CD4-positive, alpha-beta T cell (primary cell): ENCODE data around the gene DSP. TPM values are rescaled to one million over a fixed set of nuclear protein-coding genes. Genes with fewer than 3 reads are reported as not detected.

Source experiments
- ATAC-seq: fragments of 200-7000 bp; cut with Tn5 transposase; one replicate; pipeline ENCODE4 v1.10.0; 2022; ENCODE audit warnings: mild to moderate bottlenecking; ENCODE audit not compliant: poor library complexity
- CTCF ChIA-PET: fragments of 350-600 bp; sonication (Branson Sonifier 250); formaldehyde crosslinking; loops from one replicate; lab custom pipeline; 2021; ENCODE audit warnings: antibody characterized with exemption, inconsistent platforms; lab: Charles Lee
- POLR2A ChIA-PET: fragments of 350-600 bp; sonication (Branson Sonifier 250); formaldehyde crosslinking; loops from one replicate; lab custom pipeline; 2021; ENCODE audit warnings: antibody characterized with exemption, inconsistent platforms; lab: Charles Lee
- DNase-seq, 14 experiments: peaks; one replicate each; pipeline ENCODE4 v3.0.0-alpha.2; 2013 to 2020; ENCODE audit warnings: mixed read lengths in 2 of 14
- H3K27ac ChIP-seq, 2 donors: one replicate each; pipeline versions ENCODE4 v1.5.1 to v1.7.0; 2013; ENCODE audit warnings: low read length in 2 of 2, low read depth in 1 of 2, mild to moderate bottlenecking in 1 of 2
- H3K27me3 ChIP-seq, 2 experiments: 1 replicate in 1 of 2; 2 replicates in 1 of 2; pipeline versions ENCODE4 v1.6.1 to v1.7.0; 2013; ENCODE audit warnings: low read length in 2 of 2, control low read depth in 1 of 2, mild to moderate bottlenecking in 1 of 2, moderate library complexity in 1 of 2; ENCODE audit not compliant: insufficient read depth in 2 of 2, control insufficient read depth in 1 of 2
- H3K36me3 ChIP-seq: one replicate; pipeline ENCODE4 v1.6.1; 2013; ENCODE audit warnings: low read length, control low read depth; ENCODE audit not compliant: insufficient read depth
- H3K4me1 ChIP-seq: one replicate; pipeline ENCODE4 v1.6.1; 2013; ENCODE audit warnings: low read length, control low read depth; ENCODE audit not compliant: insufficient read depth
- H3K4me3 ChIP-seq: one replicate; pipeline ENCODE4 v1.5.1; 2013; ENCODE audit warnings: mild to moderate bottlenecking, low read length, moderate library complexity
- H3K9me3 ChIP-seq, 2 experiments: 1 replicate in 1 of 2; 2 replicates in 1 of 2; pipeline versions ENCODE4 v1.6.1 to v1.7.0; 2013; ENCODE audit warnings: low read length in 2 of 2, mild to moderate bottlenecking in 2 of 2, control low read depth in 1 of 2, moderate library complexity in 1 of 2; ENCODE audit not compliant: control insufficient read depth in 1 of 2, insufficient read depth in 1 of 2
- H3K27ac Mint-ChIP-seq: one replicate; pipeline ENCODE4 v1.8.0; 2020; ENCODE audit warnings: mixed read lengths
- H3K27me3 Mint-ChIP-seq: one replicate; pipeline ENCODE4 v1.8.0; 2021; ENCODE audit warnings: mixed read lengths
- H3K36me3 Mint-ChIP-seq: one replicate; pipeline ENCODE4 v1.8.0; 2021; ENCODE audit warnings: low read depth, mixed read lengths
- H3K4me1 Mint-ChIP-seq: one replicate; pipeline ENCODE4 v1.8.0; 2021; ENCODE audit warnings: low read depth, mixed read lengths
- H3K4me3 Mint-ChIP-seq: one replicate; pipeline ENCODE4 v1.8.0; 2020; ENCODE audit warnings: mild to moderate bottlenecking, mixed read lengths
- H3K9me3 Mint-ChIP-seq: one replicate; pipeline ENCODE4 v1.8.0; 2020; ENCODE audit warnings: mixed read lengths
- intact Hi-C, 2 experiments: fragments of 100-400 bp; cut with DNase I in 1 of 2; cut with micrococcal nuclease in 1 of 2; formaldehyde crosslinking; loops; one replicate each; pipeline versions ENCODE4 v1.15.1 to v1.9.0; 2023 to 2025; cut with DNase I, micrococcal nuclease
- total RNA-seq, 174 experiments: library from RNA in 2 of 174; stranded (reverse) in 2 of 174; gene quantifications; one replicate each; pipeline ENCODE4 v1.2.3 and lab custom pipeline; 2021 to 2026
- TF ChIP-seq, protein P1 (sequence below): fragments of 200-600 bp; IDR thresholded peaks from one replicate; pipeline ENCODE4 v1.8.0; 2022; ENCODE audit warnings: antibody characterized with exemption, mild to moderate bottlenecking

The DSP gene
- total RNA-seq, 2 experiments from 2014 or later, result 0.14 TPM; not detected in 1

DNA sequence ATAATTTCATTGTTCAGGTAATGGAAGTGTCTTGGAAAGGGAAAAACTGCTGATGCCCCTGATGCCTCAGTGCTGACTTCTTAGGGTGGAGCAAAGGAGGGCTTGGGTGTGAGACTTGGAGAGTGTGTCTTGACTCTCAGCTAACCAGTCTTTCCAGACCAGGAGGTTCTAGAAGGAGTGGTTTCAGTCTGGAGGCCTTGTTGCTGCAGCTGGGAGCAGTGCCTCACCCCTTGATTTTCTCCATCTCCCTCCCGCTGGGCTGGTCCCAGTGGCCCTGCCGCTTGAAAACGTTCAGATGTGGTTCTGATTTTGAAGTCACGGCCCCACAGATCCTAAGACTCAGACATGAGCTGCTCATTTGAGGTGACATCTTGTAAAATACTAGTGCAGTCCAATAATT is 5.4 kb downstream of the DSP start:
- ChIA-PET CTCF (no interaction called here), POLR2A (interaction anchor here (1.2 kb wide), 1 partner anchor 14 kb away, joined by 3 read pairs; no protein-coding TSS in a partner anchor)
- H3K4me1 ChIP-seq, result peaks cover 10% of the 10 kb centered on the region
- Mint-ChIP-seq H3K27me3 (peaks cover 66% of the 10 kb centered on the region), H3K4me3 (no peak overlapping the region), H3K9me3 (no peaks in the 10 kb centered on the region), H3K36me3 (no peaks in the 10 kb centered on the region), H3K4me1 (peaks cover 9% of the 10 kb centered on the region), H3K27ac (no peak overlapping the region)
- H3K27ac ChIP-seq, result no peak overlapping the region
- H3K4me3 ChIP-seq, result no peak overlapping the region
- H3K36me3 ChIP-seq, result no peaks in the 10 kb centered on the region
- intact Hi-C loops, result no loop called here
- no peak for ATAC-seq
- peaks cover 0 to 6% of the 10 kb centered on the region in 2 experiments for H3K9me3 ChIP-seq
- TF ChIP-seq, protein P1, sequence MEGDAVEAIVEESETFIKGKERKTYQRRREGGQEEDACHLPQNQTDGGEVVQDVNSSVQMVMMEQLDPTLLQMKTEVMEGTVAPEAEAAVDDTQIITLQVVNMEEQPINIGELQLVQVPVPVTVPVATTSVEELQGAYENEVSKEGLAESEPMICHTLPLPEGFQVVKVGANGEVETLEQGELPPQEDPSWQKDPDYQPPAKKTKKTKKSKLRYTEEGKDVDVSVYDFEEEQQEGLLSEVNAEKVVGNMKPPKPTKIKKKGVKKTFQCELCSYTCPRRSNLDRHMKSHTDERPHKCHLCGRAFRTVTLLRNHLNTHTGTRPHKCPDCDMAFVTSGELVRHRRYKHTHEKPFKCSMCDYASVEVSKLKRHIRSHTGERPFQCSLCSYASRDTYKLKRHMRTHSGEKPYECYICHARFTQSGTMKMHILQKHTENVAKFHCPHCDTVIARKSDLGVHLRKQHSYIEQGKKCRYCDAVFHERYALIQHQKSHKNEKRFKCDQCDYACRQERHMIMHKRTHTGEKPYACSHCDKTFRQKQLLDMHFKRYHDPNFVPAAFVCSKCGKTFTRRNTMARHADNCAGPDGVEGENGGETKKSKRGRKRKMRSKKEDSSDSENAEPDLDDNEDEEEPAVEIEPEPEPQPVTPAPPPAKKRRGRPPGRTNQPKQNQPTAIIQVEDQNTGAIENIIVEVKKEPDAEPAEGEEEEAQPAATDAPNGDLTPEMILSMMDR, result no peak
- peaks cover 33 to 68% of the 10 kb centered on the region in 2 experiments for H3K27me3 ChIP-seq
- no peak for DNase-seq

DNA sequence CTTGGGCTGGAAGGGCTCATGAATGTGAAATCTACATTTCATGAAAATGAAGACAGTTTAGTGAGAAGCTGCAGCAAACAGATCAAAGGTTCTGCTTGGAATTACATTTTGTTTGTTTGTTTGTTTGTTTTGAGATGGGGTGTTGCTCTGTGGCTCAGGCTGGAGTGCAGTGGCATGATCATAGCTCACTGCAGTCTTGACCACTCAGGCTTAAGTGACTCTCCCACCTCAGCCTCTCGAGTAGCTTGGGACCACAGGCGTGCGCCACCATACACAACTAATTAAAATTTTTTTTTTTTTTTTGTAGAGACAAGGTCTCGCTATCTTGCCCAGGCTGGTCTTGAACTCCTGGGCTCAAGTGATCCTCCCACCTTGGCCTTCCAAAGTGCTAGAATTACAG is 5.8 kb downstream of the DSP start:
- ChIA-PET POLR2A (no interaction called here), CTCF (interaction anchor here (0.6 kb wide), 1 partner anchor 26 kb away, joined by 6 read pairs; no protein-coding TSS in a partner anchor)
- no peak overlapping the region for H3K4me3 Mint-ChIP-seq
- peaks cover 5% of the 10 kb centered on the region for H3K4me1 ChIP-seq
- ATAC-seq, result no peak
- no peak overlapping the region for H3K27ac ChIP-seq
- peaks cover 9% of the 10 kb centered on the region for H3K4me1 Mint-ChIP-seq
- H3K27me3 ChIP-seq, result peaks cover 28 to 64% of the 10 kb centered on the region in 2 experiments
- no peak overlapping the region for H3K4me3 ChIP-seq
- H3K9me3 Mint-ChIP-seq, result no peaks in the 10 kb centered on the region
- H3K9me3 ChIP-seq, result peaks cover 0 to 2% of the 10 kb centered on the region in 2 experiments
- DNase-seq, result no peak
- no peaks in the 10 kb centered on the region for H3K36me3 Mint-ChIP-seq
- intact Hi-C loops, result no loop called here
- H3K27me3 Mint-ChIP-seq, result peaks cover 68% of the 10 kb centered on the region
- TF ChIP-seq, protein P1, result no peak
- no peak overlapping the region for H3K27ac Mint-ChIP-seq
- no peaks in the 10 kb centered on the region for H3K36me3 ChIP-seq

DNA sequence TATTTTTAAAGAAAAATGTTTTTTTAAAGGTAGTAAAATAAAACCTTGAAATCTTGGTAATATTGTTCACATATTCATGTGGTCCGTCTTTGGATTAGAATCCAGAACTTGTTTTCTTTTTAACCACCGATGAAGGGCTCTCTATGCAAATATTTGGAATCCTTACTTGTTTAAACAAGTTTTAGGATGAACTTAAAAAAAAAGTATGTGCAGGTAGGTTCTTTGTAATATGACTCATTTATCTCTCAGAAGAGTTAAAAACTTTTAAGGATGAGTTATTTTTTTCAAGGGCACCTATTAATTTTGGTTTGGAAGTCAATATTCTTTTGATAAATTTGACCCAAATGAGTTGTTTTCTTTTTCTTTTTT is 8.9 kb downstream of the DSP start:
- POLR2A ChIA-PET, result no interaction called here

More for the DNA sequence above, 8.9 kb downstream of the DSP start:
- Histone ChIP-seq H3K27ac (no peak overlapping the region), H3K36me3 (no peaks in the 10 kb centered on the region), H3K9me3 (no peaks in the 10 kb centered on the region), H3K27me3 (peaks cover 11 to 39% of the 10 kb centered on the region in 2 experiments), H3K4me3 (no peak overlapping the region), H3K4me1 (no peaks in the 10 kb centered on the region)
- no peaks in the 10 kb centered on the region for H3K36me3 Mint-ChIP-seq
- no peaks in the 10 kb centered on the region for H3K9me3 Mint-ChIP-seq
- no peaks in the 10 kb centered on the region for H3K4me1 Mint-ChIP-seq
- DNase-seq (no peak), ATAC-seq (no peak)
- no peak overlapping the region for H3K4me3 Mint-ChIP-seq
- intact Hi-C loops, result no loop called here
- no peak overlapping the region for H3K27ac Mint-ChIP-seq
- TF ChIP-seq, protein P1, result no peak
- H3K27me3 Mint-ChIP-seq, result peaks cover 60% of the 10 kb centered on the region
- CTCF ChIA-PET, result no interaction called here
